GM08714 (cell line): ENCODE data around the gene LCN1.

Experiments
- H3K4me3 ChIP-seq: fragments of 200-500 bp; sonication (Bioruptor generic); 2 replicates; pipeline ENCODE4 v1.5.1; 2014; ENCODE audit warnings: mild to moderate bottlenecking, low read length, inconsistent platforms
- ZNF274 ChIP-seq: IDR thresholded peaks from 2 replicates; pipeline ENCODE4 v1.6.1; 2012; ENCODE audit warnings: mild to moderate bottlenecking, low read depth, low read length

The LCN1 gene

DNA sequence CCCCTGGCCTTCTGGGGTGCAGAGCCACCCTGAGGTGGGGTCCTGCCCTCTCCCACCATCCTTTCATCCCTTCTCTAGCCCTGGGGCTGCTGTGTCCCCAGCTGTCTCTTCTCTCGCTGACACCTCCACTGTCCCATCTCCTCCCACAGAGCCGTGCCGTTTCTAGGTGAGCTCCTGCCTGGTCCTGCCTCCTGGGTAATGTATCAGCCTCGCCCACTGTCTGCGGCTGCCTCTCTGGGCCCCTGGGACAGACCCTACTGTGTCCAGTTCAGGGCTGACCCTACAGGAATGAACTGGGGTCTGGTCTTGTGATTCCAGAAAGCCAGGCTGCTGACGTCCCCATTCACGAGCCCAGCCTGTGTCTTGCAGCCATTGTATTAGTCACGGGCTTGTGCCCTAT is 44.4 kb downstream of the LCN1 start:
- H3K4me3 ChIP-seq, result no peak overlapping the region
- TF ChIP-seq ZNF274, result no peak

DNA sequence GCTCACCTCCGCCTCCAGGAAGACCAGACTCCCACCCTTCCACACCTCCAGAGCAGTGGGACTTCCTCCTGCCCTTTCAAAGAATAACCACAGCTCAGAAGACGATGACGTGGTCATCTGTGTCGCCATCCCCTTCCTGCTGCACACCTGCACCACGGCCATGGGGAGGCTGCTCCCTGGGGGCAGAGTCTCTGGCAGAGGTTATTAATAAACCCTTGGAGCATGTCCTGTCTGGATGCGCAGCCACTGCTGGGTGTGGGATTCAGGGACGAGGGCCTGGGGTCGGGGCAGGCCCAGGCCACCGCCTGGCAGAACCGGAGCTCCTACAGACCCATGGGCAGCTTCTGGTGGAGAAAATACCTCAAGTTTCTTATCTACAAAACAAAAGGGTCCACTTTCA is 45.3 kb downstream of the LCN1 start:
- no peak for TF ChIP-seq ZNF274
- no peak overlapping the region for H3K4me3 ChIP-seq

GRCh38 chr9:135567311-135567710 is 46.1 kb downstream of the LCN1 start:
- TF ChIP-seq ZNF274, result no peak
- no peak overlapping the region for H3K4me3 ChIP-seq

- H3K4me3 ChIP-seq, result no peak overlapping the region
- no peak for TF ChIP-seq ZNF274
Observed at GRCh38 chr9:135568026-135568425, 46.8 kb downstream of the LCN1 start.

DNA sequence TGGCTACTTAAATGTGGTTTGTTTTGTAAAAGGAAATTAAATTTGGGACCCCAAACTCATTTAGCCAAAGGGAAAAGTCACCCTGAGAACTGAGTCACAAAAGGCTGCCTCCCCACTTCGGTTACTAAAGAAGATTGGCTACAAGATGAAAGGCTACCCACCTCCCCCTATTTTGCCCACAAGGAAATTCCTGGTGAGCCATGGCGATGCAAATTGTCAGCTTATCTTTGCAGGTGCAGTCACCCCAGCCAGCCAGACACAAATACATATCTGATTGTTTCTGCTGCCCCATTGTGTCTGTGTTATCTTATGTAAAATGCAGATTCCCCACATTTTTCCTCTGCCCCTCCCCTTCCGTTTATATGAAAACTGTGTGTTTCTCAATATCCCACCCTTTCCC is 49.2 kb downstream of the LCN1 start:
- TF ChIP-seq ZNF274, result no peak
- no peak overlapping the region for H3K4me3 ChIP-seq

GRCh38 chr9:135572233-135572632 is 51.0 kb downstream of the LCN1 start:
- no peak for TF ChIP-seq ZNF274
- H3K4me3 ChIP-seq, result no peak overlapping the region

GRCh38 chr9:135573124-135573523 is 51.9 kb downstream of the LCN1 start:
- no peak for TF ChIP-seq ZNF274
- H3K4me3 ChIP-seq, result no peak overlapping the region

- no peak overlapping the region for H3K4me3 ChIP-seq
- no peak for TF ChIP-seq ZNF274
Observed at GRCh38 chr9:135574331-135574730, 53.1 kb downstream of the LCN1 start.

DNA sequence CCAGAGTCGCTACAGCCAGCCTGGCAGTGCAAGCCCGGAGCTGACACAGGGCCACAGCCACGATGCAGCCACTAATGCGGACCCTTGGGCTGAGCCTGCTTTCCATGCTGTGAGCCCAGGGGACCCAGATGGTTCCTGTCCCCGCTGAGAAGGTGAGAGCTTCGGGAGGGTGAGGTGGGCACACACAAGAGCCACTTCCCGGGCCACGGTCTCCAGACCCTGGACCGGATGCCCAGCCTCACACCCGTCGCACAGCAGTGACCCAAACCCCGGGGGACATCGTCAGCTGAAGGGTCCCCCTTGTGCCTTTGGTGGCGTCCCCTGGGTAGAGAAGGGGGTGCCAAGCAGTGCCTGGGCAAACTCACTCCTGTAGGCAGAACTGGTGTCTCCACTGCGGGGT is 53.7 kb downstream of the LCN1 start:
- TF ChIP-seq ZNF274, result no peak

More for the DNA sequence above, 53.7 kb downstream of the LCN1 start:
- H3K4me3 ChIP-seq, result no peak overlapping the region
